Measurements from ENCODE around the gene KLHL29. TPM values are rescaled to one million over a fixed set of nuclear protein-coding genes. Genes with fewer than 3 reads are reported as not detected.

KLHL29 gene
- total RNA-seq, 1 experiment from 2014 or later, result 16.7 TPM

DNA sequence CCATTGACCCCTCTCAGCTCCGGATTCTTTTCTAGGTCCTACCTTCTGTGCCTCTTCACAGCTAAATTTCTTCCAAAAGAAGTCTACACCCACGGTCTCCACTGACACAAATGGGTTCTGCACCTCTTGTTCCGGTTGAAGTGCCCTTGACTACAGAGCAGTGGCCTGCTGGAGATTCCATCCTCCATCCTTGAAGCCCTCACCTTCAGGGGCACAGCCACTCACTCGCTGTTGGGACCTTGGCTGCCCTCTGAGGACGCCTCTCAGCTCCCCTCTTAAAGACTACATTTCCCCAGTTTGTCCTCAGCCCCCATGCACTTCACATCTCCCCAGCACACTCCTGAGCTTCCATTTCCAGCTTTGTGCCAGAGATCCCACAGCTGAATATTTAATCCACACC lies 315.6 kb downstream of the KLHL29 start:
- Histone ChIP-seq H3K9ac (ENCODE audit: low read length) (no peak overlapping the region), H3K9me2 (ENCODE audit: insufficient read depth) (no peaks in the 10 kb centered on the region), H3K4me1 (ENCODE audit: control insufficient read depth in 1 of 2, insufficient read depth in 2 of 2, low read length in 2 of 2) (no peaks in the 10 kb centered on the region), H2AFZ (ENCODE audit: low read depth, low read length, poor library complexity, severe bottlenecking) (no peak overlapping the region), H3K9me3 (ENCODE audit: control insufficient read depth in 1 of 2, insufficient read depth in 1 of 2, low read depth in 1 of 2, low read length in 2 of 2) (no peaks in the 10 kb centered on the region), H4K20me1 (ENCODE audit: insufficient read depth) (no peaks in the 10 kb centered on the region), H3K27me3 (ENCODE audit: insufficient read depth, low read length) (no peaks in the 10 kb centered on the region), H3K79me2 (ENCODE audit: insufficient read depth, low read length) (no peaks in the 10 kb centered on the region), H3K36me3 (ENCODE audit: control insufficient read depth in 1 of 2, insufficient read depth in 2 of 2, low read length in 2 of 2) (no peaks in the 10 kb centered on the region), H3K4me3 (replicated peaks in 1 of 2; ENCODE audit: low read depth in 1 of 2, low read length in 2 of 2) (no peak overlapping the region), H3K27ac (ENCODE audit: low read depth, low read length) (no peak overlapping the region), H3K4me2 (ENCODE audit: low read length) (no peak overlapping the region)
- ATAC-seq (no peak), DNase-seq (ENCODE audit: low read depth, low spot score) (no peak)
- ChIA-PET CTCF (no interaction called here), POLR2A (no interaction called here), RAD21 (ENCODE audit: low non-redundant PET in 1 of 2, low total read pairs in 2 of 2, uncharacterized antibody in 2 of 2, unreplicated experiment in 2 of 2) (no interaction called here)
- no TSS peak for BruUV-seq (replicated peaks)
- intact Hi-C loops (cut with micrococcal nuclease), result no loop called here
- TF ChIP-seq POLR2AphosphoS5 (IDR thresholded peaks at IDR 0.05; ENCODE audit: low read depth, low read length) (no peak), YY1 (IDR thresholded peaks at IDR 0.05; ENCODE audit: extremely low read depth, insufficient replicate concordance, low read depth, low read length) (no peak), EZH2phosphoT487 (IDR thresholded peaks at IDR 0.05; ENCODE audit: borderline replicate concordance) (no peak), EGR1 (IDR thresholded peaks at IDR 0.05; ENCODE audit: low read depth) (no peak), TCF7L2 (IDR thresholded peaks at IDR 0.05; ENCODE audit: borderline replicate concordance, extremely low read depth, insufficient read depth, insufficient read length) (no peak), SRF (IDR thresholded peaks at IDR 0.05; ENCODE audit: low read depth) (no peak), RAD21 (IDR thresholded peaks at IDR 0.05; ENCODE audit: low read depth) (no peak), ZNF274 (IDR thresholded peaks at IDR 0.05; ENCODE audit: low read depth, low read length) (no peak), ZFX (IDR thresholded peaks at IDR 0.05) (no peak), POLR2A (IDR thresholded peaks at IDR 0.05; ENCODE audit: borderline replicate concordance, extremely low read depth, insufficient read depth, insufficient read length) (no peak), SP1 (IDR thresholded peaks at IDR 0.05; ENCODE audit: low read depth) (no peak)
- TF ChIP-seq, protein P1, sequence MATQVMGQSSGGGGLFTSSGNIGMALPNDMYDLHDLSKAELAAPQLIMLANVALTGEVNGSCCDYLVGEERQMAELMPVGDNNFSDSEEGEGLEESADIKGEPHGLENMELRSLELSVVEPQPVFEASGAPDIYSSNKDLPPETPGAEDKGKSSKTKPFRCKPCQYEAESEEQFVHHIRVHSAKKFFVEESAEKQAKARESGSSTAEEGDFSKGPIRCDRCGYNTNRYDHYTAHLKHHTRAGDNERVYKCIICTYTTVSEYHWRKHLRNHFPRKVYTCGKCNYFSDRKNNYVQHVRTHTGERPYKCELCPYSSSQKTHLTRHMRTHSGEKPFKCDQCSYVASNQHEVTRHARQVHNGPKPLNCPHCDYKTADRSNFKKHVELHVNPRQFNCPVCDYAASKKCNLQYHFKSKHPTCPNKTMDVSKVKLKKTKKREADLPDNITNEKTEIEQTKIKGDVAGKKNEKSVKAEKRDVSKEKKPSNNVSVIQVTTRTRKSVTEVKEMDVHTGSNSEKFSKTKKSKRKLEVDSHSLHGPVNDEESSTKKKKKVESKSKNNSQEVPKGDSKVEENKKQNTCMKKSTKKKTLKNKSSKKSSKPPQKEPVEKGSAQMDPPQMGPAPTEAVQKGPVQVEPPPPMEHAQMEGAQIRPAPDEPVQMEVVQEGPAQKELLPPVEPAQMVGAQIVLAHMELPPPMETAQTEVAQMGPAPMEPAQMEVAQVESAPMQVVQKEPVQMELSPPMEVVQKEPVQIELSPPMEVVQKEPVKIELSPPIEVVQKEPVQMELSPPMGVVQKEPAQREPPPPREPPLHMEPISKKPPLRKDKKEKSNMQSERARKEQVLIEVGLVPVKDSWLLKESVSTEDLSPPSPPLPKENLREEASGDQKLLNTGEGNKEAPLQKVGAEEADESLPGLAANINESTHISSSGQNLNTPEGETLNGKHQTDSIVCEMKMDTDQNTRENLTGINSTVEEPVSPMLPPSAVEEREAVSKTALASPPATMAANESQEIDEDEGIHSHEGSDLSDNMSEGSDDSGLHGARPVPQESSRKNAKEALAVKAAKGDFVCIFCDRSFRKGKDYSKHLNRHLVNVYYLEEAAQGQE (IDR thresholded peaks at IDR 0.05; ENCODE audit: low read depth), result no peak
- TF ChIP-seq, protein P2, sequence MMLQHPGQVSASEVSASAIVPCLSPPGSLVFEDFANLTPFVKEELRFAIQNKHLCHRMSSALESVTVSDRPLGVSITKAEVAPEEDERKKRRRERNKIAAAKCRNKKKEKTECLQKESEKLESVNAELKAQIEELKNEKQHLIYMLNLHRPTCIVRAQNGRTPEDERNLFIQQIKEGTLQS (IDR thresholded peaks at IDR 0.05), result no peak
